Smooth muscle cell (in vitro differentiated cells): ENCODE data around the gene USP22. TPM values are rescaled to one million over a fixed set of nuclear protein-coding genes. Genes with fewer than 3 reads are reported as not detected.

Experiments used
- DNase-seq: peaks from one replicate; lab custom pipeline; 2025; ENCODE audit not compliant: unreplicated experiment; lab: John Stamatoyannopoulos, UW
- H2AFZ ChIP-seq: fragments of 200-600 bp; sonication (generic); 2 replicates; pipeline ENCODE4 v1.6.0; 2016; ENCODE audit warnings: antibody characterized with exemption, low read depth, mild to moderate bottlenecking
- H3F3A ChIP-seq: fragments of 200-600 bp; sonication (generic); 2 replicates; pipeline ENCODE4 v1.6.0; 2017; ENCODE audit warnings: antibody characterized with exemption, low read depth
- H3K27ac ChIP-seq: fragments of 200-600 bp; sonication (generic); 2 replicates; pipeline ENCODE4 v1.5.1; 2016; ENCODE audit warnings: low read depth, mild to moderate bottlenecking
- H3K27me3 ChIP-seq: fragments of 200-600 bp; sonication (generic); 2 replicates; pipeline ENCODE4 v1.6.1; 2016; ENCODE audit warnings: low read depth, mild to moderate bottlenecking
- H3K36me3 ChIP-seq: fragments of 200-600 bp; sonication (generic); 2 replicates; pipeline ENCODE4 v1.5.1; 2016; ENCODE audit warnings: low read depth
- H3K4me1 ChIP-seq: fragments of 200-600 bp; sonication (generic); 2 replicates; pipeline ENCODE4 v1.5.1; 2016; ENCODE audit warnings: low read depth
- H3K4me2 ChIP-seq: fragments of 200-600 bp; sonication (generic); 2 replicates; pipeline ENCODE4 v1.6.0; 2016; ENCODE audit warnings: mild to moderate bottlenecking
- H3K4me3 ChIP-seq: fragments of 200-600 bp; sonication (generic); 2 replicates; pipeline ENCODE4 v1.5.1; 2016; ENCODE audit warnings: mild to moderate bottlenecking
- H3K79me2 ChIP-seq: fragments of 200-600 bp; sonication (generic); 2 replicates; pipeline ENCODE4 v1.6.0; 2016; ENCODE audit warnings: low read depth, mild to moderate bottlenecking
- H3K9ac ChIP-seq: fragments of 200-600 bp; sonication (generic); 2 replicates; pipeline ENCODE4 v1.6.0; 2016; ENCODE audit warnings: low read depth
- H3K9me3 ChIP-seq: fragments of 200-600 bp; sonication (generic); replicated peaks from 2 replicates; pipeline ENCODE4 v1.5.1; 2016; ENCODE audit warnings: low read depth
- H4K20me1 ChIP-seq: fragments of 200-600 bp; sonication (generic); 2 replicates; pipeline ENCODE4 v1.6.0; 2016; ENCODE audit warnings: low read depth
- CTCF ChIP-seq: fragments of 200-600 bp; sonication (generic); IDR thresholded peaks from 2 replicates; pipeline ENCODE4 v1.5.1; 2017; ENCODE audit warnings: borderline replicate concordance, mild to moderate bottlenecking, antibody characterized with exemption; ENCODE audit not compliant: insufficient read depth, poor library complexity, severe bottlenecking
- WGBS: methylation state at CpG from one replicate; pipeline ENCODE4 v1.1.7; 2016; ENCODE audit warnings: low lambda C conversion rate; 5-methylcytosine and 5-hydroxymethylcytosine counted together
- polyA plus RNA-seq: library from polyadenylated mRNA; unstranded; fragments of >200 nt; fragmentation: Nextera tagmentation; extraction: Ambion mirVana; gene quantifications from 2 replicates; pipeline ENCODE4 v1.2.1, GENCODE V29; 2016
- total RNA-seq: library from RNA; depleted of rRNA; stranded (reverse); fragments of >200 nt; gene quantifications from 2 replicates; pipeline ENCODE4 v1.2.3, GENCODE V29; 2014

Gene USP22
- total and polyA plus RNA-seq, 2 experiments from 2014 or later: 79.3 to 151 TPM

- Histone ChIP-seq H2AFZ (no peak overlapping the region), H3K79me2 (no peaks in the 10 kb centered on the region), H3K9ac (no peak overlapping the region), H3K27me3 (no peaks in the 10 kb centered on the region), H3K4me3 (no peak overlapping the region), H3K27ac (no peak overlapping the region), H4K20me1 (no peaks in the 10 kb centered on the region), H3K4me2 (no peak overlapping the region), H3K36me3 (no peaks in the 10 kb centered on the region), H3F3A (no peaks in the 10 kb centered on the region), H3K4me1 (no peaks in the 10 kb centered on the region), H3K9me3 (no peaks in the 10 kb centered on the region)
- 86% methylated on average over 7 of the region's 7 CpGs for WGBS
- TF ChIP-seq CTCF: no peak
- DNase-seq: no peak
Measured at GRCh38 chr17:21079196-21079595, 36.4 kb upstream of the USP22 start.

GRCh38 chr17:21078016-21078780 is 35.4 kb upstream of the USP22 start:
- no peak overlapping the region for H3K27ac ChIP-seq
- H3K79me2 ChIP-seq: no peaks in the 10 kb centered on the region
- TF ChIP-seq CTCF: no peak
- no peak overlapping the region for H2AFZ ChIP-seq
- H3F3A ChIP-seq: no peaks in the 10 kb centered on the region
- H3K36me3 ChIP-seq: no peaks in the 10 kb centered on the region
- no peaks in the 10 kb centered on the region for H3K9me3 ChIP-seq
- H4K20me1 ChIP-seq: no peaks in the 10 kb centered on the region
- WGBS: 86% methylated on average over 11 of the region's 11 CpGs
- no peaks in the 10 kb centered on the region for H3K4me1 ChIP-seq
- H3K4me2 ChIP-seq: no peak overlapping the region
- DNase-seq: no peak
- no peaks in the 10 kb centered on the region for H3K27me3 ChIP-seq
- no peak overlapping the region for H3K4me3 ChIP-seq
- no peak overlapping the region for H3K9ac ChIP-seq

GRCh38 chr17:21077281-21077680 is 34.5 kb upstream of the USP22 start:
- TF ChIP-seq CTCF: no peak
- Histone ChIP-seq H2AFZ (no peak overlapping the region), H3K27me3 (no peaks in the 10 kb centered on the region), H3K27ac (no peak overlapping the region), H3F3A (no peaks in the 10 kb centered on the region), H3K9ac (no peak overlapping the region), H3K79me2 (no peaks in the 10 kb centered on the region), H3K4me1 (no peaks in the 10 kb centered on the region), H3K4me2 (no peak overlapping the region), H3K9me3 (no peaks in the 10 kb centered on the region), H3K4me3 (no peak overlapping the region), H4K20me1 (no peaks in the 10 kb centered on the region), H3K36me3 (no peaks in the 10 kb centered on the region)
- DNase-seq: no peak
- WGBS: 84% methylated on average over 2 of the region's 2 CpGs

- Histone ChIP-seq H3F3A (no peaks in the 10 kb centered on the region), H3K9ac (no peak overlapping the region), H4K20me1 (no peaks in the 10 kb centered on the region), H3K4me2 (no peak overlapping the region), H3K27ac (no peak overlapping the region), H3K4me3 (no peak overlapping the region), H3K4me1 (no peaks in the 10 kb centered on the region), H3K27me3 (no peaks in the 10 kb centered on the region), H3K36me3 (no peaks in the 10 kb centered on the region), H2AFZ (no peak overlapping the region), H3K9me3 (no peaks in the 10 kb centered on the region), H3K79me2 (no peaks in the 10 kb centered on the region)
- DNase-seq: no peak
- 97% methylated on average over 3 of the region's 3 CpGs for WGBS
- TF ChIP-seq CTCF: no peak
Measured at GRCh38 chr17:21076242-21076641, 33.4 kb upstream of the USP22 start.
